Ovary (tissue), 3 donors: Measurements from ENCODE around the gene PFKL.

Experiments used
- POLR2A ChIP-seq: fragments of 450-650 bp; IDR thresholded peaks from one replicate; pipeline ENCODE4 v1.6.1; 2017; ENCODE audit warnings: antibody characterized with exemption, mild to moderate bottlenecking, moderate library complexity
- TF ChIP-seq, protein P1 (sequence below), 3 donors: fragments of 450-650 bp in 2 of 3; fragments of 200-600 bp in 1 of 3; IDR thresholded peaks; one replicate each; pipeline versions ENCODE4 v1.5.1 to v1.8.0; 2016 to 2022; ENCODE audit warnings: antibody characterized with exemption in 3 of 3, mild to moderate bottlenecking in 1 of 3
- donor health status: DM: no; HTN: no; CAD: no.

DNA sequence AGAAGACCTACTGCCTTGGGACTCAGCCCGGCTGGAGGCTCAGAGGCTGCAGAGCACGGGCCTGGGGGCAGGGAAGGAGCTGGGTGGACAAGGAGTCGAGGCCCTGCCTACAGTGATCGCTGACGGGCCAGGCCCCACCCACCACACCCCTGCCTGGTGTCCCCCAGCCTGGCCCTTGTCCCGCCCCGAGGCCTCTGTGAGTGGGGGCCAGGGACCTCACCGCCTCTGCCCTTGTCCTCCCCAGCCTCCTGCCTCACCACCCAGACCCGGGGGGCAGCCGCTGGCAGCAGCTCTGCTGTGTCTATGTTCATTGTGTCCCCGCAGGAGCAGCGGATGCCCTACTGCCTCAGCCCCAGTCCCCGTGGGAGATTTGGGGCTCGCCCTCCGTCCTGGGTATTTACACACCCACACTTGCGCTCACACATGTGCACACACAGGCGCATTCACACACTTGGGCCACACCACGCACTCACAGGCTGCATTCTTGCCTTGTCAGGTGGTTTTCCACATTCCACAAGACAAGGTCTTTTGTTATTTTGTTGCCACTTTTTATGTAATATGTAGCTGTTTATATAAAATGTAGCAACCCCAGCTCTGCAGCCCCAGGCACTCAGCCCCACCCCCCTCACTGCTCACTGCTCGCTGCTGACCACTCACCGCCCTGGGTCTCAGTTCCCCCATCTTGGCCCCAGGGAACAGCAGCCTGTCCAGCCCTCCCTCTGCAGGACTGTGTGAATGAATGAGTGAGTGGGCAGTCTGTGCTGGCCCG lies 7.3 kb downstream of the PFKL start:
- no peak for TF ChIP-seq POLR2A
- TF ChIP-seq, protein P1, sequence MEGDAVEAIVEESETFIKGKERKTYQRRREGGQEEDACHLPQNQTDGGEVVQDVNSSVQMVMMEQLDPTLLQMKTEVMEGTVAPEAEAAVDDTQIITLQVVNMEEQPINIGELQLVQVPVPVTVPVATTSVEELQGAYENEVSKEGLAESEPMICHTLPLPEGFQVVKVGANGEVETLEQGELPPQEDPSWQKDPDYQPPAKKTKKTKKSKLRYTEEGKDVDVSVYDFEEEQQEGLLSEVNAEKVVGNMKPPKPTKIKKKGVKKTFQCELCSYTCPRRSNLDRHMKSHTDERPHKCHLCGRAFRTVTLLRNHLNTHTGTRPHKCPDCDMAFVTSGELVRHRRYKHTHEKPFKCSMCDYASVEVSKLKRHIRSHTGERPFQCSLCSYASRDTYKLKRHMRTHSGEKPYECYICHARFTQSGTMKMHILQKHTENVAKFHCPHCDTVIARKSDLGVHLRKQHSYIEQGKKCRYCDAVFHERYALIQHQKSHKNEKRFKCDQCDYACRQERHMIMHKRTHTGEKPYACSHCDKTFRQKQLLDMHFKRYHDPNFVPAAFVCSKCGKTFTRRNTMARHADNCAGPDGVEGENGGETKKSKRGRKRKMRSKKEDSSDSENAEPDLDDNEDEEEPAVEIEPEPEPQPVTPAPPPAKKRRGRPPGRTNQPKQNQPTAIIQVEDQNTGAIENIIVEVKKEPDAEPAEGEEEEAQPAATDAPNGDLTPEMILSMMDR (IDR thresholded peaks at IDR 0.05): no peak
